GM18873 (cell line): ENCODE measurements around the gene TSHZ3.

Experiments used
- ATAC-seq: cut with Tn5 transposase; IDR thresholded peaks from one replicate; pipeline ENCODE4 v1.9.1; 2021; ENCODE audit warnings: mild to moderate bottlenecking, moderate library complexity, moderate number of reproducible peaks; ENCODE audit not compliant: unreplicated experiment, low FRiP score

TSHZ3 gene

GRCh38 chr19:31252441-31252840 is 96.8 kb downstream of the TSHZ3 start:
- no peak for ATAC-seq

- no peak for ATAC-seq
Observed at GRCh38 chr19:31249217-31249616, 100.0 kb downstream of the TSHZ3 start.

GRCh38 chr19:31235806-31236205 is 113.4 kb downstream of the TSHZ3 start:
- no peak for ATAC-seq

GRCh38 chr19:31233295-31233800 is 115.9 kb downstream of the TSHZ3 start:
- no peak for ATAC-seq

GRCh38 chr19:31232871-31233270 is 116.4 kb downstream of the TSHZ3 start:
- ATAC-seq, result no peak

- ATAC-seq, result no peak
Observed at GRCh38 chr19:31232180-31232579, 117.1 kb downstream of the TSHZ3 start.

- ATAC-seq, result no peak
Observed at GRCh38 chr19:31231237-31231636, 118.0 kb downstream of the TSHZ3 start.

GRCh38 chr19:31226151-31226935 is 122.9 kb downstream of the TSHZ3 start:
- ATAC-seq, result no peak
